Rectal smooth muscle tissue (tissue), 1 donor: ENCODE data around the gene NBPF8.
"Not testable (repeated sequence)": the region's sequence is repeated elsewhere in the genome, so short reads cannot be mapped to it uniquely, and the experiment has no call there.

Source experiments
- H3K27ac ChIP-seq: one replicate; pipeline ENCODE4 v1.7.0; 2013; ENCODE audit warnings: low read depth, low read length, inconsistent platforms
- H3K27me3 ChIP-seq: one replicate; pipeline ENCODE4 v1.7.0; 2013; ENCODE audit warnings: low read length; ENCODE audit not compliant: control insufficient read depth, insufficient read depth
- H3K36me3 ChIP-seq: one replicate; pipeline ENCODE4 v1.7.0; 2013; ENCODE audit warnings: low read length; ENCODE audit not compliant: control insufficient read depth, insufficient read depth
- H3K4me1 ChIP-seq: one replicate; pipeline ENCODE4 v1.7.0; 2013; ENCODE audit warnings: low read length; ENCODE audit not compliant: control insufficient read depth, insufficient read depth
- H3K4me3 ChIP-seq: one replicate; pipeline ENCODE4 v1.7.0; 2013; ENCODE audit warnings: low read length
- H3K9ac ChIP-seq: one replicate; pipeline ENCODE4 v1.7.0; 2013; ENCODE audit warnings: low read length

NBPF8 gene

GRCh38 chr1:120414911-120415480, at the start of gene NBPF8:
Gene NBPF8 (plus strand): TSS chr1:120415035. CDS start chr1:120436523, 21,488 bp downstream.
- H3K36me3 ChIP-seq, H3K9ac ChIP-seq: not testable (repeated sequence)
- H3K27ac ChIP-seq, result peak within 1 kb of the TSS; percentile 14

GRCh38 chr1:120367709-120368108, 47.1 kb upstream of the NBPF8 start:
- not testable (repeated sequence) for H3K27ac ChIP-seq, H3K36me3 ChIP-seq, H3K4me3 ChIP-seq, H3K27me3 ChIP-seq, H3K4me1 ChIP-seq, H3K9ac ChIP-seq

More at GRCh38 chr1:120414911-120415480, at the start of gene NBPF8:
- peak within 1 kb of the TSS; percentile 55 for H3K4me3 ChIP-seq
- not testable (repeated sequence) for H3K27me3 ChIP-seq, H3K4me1 ChIP-seq

GRCh38 chr1:120386651-120387050, 28.2 kb upstream of the NBPF8 start:
- not testable (repeated sequence) for H3K4me1 ChIP-seq, H3K27me3 ChIP-seq, H3K27ac ChIP-seq, H3K36me3 ChIP-seq, H3K4me3 ChIP-seq, H3K9ac ChIP-seq

- not testable (repeated sequence) for H3K27ac ChIP-seq, H3K36me3 ChIP-seq, H3K9ac ChIP-seq, H3K4me3 ChIP-seq, H3K4me1 ChIP-seq, H3K27me3 ChIP-seq
Measured at GRCh38 chr1:120388597-120389126, 26.2 kb upstream of the NBPF8 start.

- H3K27ac ChIP-seq, H3K27me3 ChIP-seq, H3K36me3 ChIP-seq, H3K9ac ChIP-seq, H3K4me3 ChIP-seq, H3K4me1 ChIP-seq: not testable (repeated sequence)
Measured at GRCh38 chr1:120391365-120391764, 23.5 kb upstream of the NBPF8 start.

GRCh38 chr1:120393316-120394232, 21.3 kb upstream of the NBPF8 start:
- H3K4me3 ChIP-seq, H3K9ac ChIP-seq, H3K27ac ChIP-seq, H3K36me3 ChIP-seq, H3K27me3 ChIP-seq, H3K4me1 ChIP-seq: not testable (repeated sequence)

- H3K4me3 ChIP-seq, H3K27me3 ChIP-seq, H3K4me1 ChIP-seq, H3K9ac ChIP-seq, H3K36me3 ChIP-seq, H3K27ac ChIP-seq: not testable (repeated sequence)
Measured at GRCh38 chr1:120405348-120405747, 9.5 kb upstream of the NBPF8 start.

GRCh38 chr1:120414451-120414850, 384 bp upstream of the NBPF8 start:
- H3K4me3 ChIP-seq, H3K27me3 ChIP-seq, H3K4me1 ChIP-seq, H3K36me3 ChIP-seq, H3K27ac ChIP-seq, H3K9ac ChIP-seq: not testable (repeated sequence)

GRCh38 chr1:120415492-120415961, 692 bp downstream of the NBPF8 start:
- H3K9ac ChIP-seq, H3K27me3 ChIP-seq, H3K4me1 ChIP-seq, H3K36me3 ChIP-seq: not testable (repeated sequence)
- H3K4me3 ChIP-seq, result peak overlapping the region; percentile 55
- peak overlapping the region; percentile 14 for H3K27ac ChIP-seq

- not testable (repeated sequence) for H3K27me3 ChIP-seq, H3K36me3 ChIP-seq, H3K27ac ChIP-seq, H3K9ac ChIP-seq, H3K4me3 ChIP-seq, H3K4me1 ChIP-seq
Measured at GRCh38 chr1:120425063-120425462, 10.2 kb downstream of the NBPF8 start.

GRCh38 chr1:120431626-120432025, 16.8 kb downstream of the NBPF8 start:
- not testable (repeated sequence) for H3K4me3 ChIP-seq, H3K4me1 ChIP-seq, H3K27ac ChIP-seq, H3K27me3 ChIP-seq, H3K9ac ChIP-seq, H3K36me3 ChIP-seq

GRCh38 chr1:120433831-120434230, 19.0 kb downstream of the NBPF8 start:
- H3K27ac ChIP-seq, H3K4me1 ChIP-seq, H3K9ac ChIP-seq, H3K27me3 ChIP-seq, H3K4me3 ChIP-seq, H3K36me3 ChIP-seq: not testable (repeated sequence)

- not testable (repeated sequence) for H3K36me3 ChIP-seq, H3K4me1 ChIP-seq, H3K4me3 ChIP-seq, H3K9ac ChIP-seq, H3K27ac ChIP-seq, H3K27me3 ChIP-seq
Measured at GRCh38 chr1:120449124-120449523, 34.3 kb downstream of the NBPF8 start.
